Cardiac muscle cell (in vitro differentiated cells and primary cell): ENCODE measurements around the gene ELFN1. TPM values are rescaled to one million over a fixed set of nuclear protein-coding genes. Genes with fewer than 3 reads are reported as not detected.

Source experiments
- DNase-seq, 2 donors: peaks; one replicate each; pipeline versions ENCODE4 v3.0.0 to v3.0.0-alpha.2; 2010 to 2017; ENCODE audit warnings: low read depth in 1 of 2, low spot score in 1 of 2
- H3K27ac ChIP-seq: fragments of 200-600 bp; sonication (generic); 2 replicates; pipeline ENCODE4 v1.5.1; 2016
- H3K27me3 ChIP-seq: fragments of 200-600 bp; sonication (generic); 2 replicates; pipeline ENCODE4 v1.6.0; 2016; ENCODE audit warnings: control low read depth
- H3K36me3 ChIP-seq: fragments of 200-600 bp; sonication (generic); 2 replicates; pipeline ENCODE4 v1.5.1; 2016; ENCODE audit warnings: control low read depth
- H3K4me1 ChIP-seq: fragments of 200-600 bp; sonication (generic); 2 replicates; pipeline ENCODE4 v1.8.1; 2017; ENCODE audit warnings: low read depth, mild to moderate bottlenecking, mixed run types
- H3K4me3 ChIP-seq: fragments of 200-600 bp; sonication (generic); 2 replicates; pipeline ENCODE4 v1.5.1; 2016; ENCODE audit warnings: mild to moderate bottlenecking
- H3K9me3 ChIP-seq: fragments of 200-600 bp; sonication (generic); 2 replicates; pipeline ENCODE4 v1.5.1; 2017; ENCODE audit warnings: low read depth, mild to moderate bottlenecking, control low read depth
- polyA plus RNA-seq: library from polyadenylated mRNA; unstranded; fragments of >200 nt; fragmentation: Nextera tagmentation; extraction: Ambion mirVana; gene quantifications from 2 replicates; pipeline ENCODE4 v1.2.1, GENCODE V29; 2016
- total RNA-seq: library from RNA; depleted of rRNA; stranded (reverse); fragments of >200 nt; gene quantifications from 2 replicates; pipeline ENCODE4 v1.2.3, GENCODE V29; 2016
- TF ChIP-seq, protein P1 (sequence below): IDR thresholded peaks from 2 replicates; pipeline ENCODE4 v1.5.1; 2012; ENCODE audit warnings: low read depth, mild to moderate bottlenecking, low read length

ELFN1 gene
- total and polyA plus RNA-seq, 2 experiments from 2014 or later, result 8.9 to 51.6 TPM

DNA sequence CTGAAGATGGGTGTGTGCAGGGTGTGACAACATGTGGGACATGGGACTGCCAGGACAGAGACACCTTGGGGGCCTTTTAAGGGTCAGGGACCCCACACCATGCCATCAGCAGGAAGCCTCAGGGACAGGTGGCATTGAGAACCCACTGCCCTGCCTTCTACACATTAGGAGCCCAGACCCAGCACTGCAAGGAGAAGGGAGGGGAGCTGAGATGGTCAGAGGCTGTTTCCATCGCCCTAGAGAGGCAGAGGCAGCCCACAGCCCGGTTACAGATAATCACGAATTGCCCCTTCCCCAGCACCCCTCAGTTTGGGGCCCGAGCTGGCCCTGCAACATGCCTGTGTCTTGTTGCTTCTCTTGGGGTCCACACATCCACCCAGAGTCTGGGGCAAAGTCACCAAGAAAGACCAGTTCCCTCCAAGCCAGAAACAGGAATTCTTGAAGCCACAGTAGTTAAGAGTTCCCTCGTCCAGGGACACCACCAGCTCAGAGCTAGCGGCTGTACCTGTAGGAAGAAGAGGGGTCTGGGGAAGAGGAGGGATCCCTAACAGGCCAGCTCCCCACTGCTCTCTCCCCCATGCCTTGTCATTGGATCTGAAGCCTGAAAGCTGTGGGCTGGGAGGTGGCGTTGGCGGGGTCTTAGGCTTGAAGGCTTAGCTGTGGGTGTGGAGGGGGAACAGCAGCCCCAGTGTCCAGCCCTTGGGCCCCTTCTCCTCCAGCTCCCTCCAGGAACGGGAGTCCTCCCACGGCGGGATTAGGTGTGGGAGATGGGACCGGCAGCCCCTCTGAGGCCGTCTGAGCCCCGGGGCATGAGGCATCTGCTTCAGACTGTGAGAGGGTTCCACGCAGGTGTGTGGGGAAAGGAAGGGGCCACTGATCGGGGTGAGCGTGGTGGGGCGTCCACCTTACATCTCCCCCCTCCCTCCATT lies 44.8 kb upstream of the ELFN1 start:
- Histone ChIP-seq H3K27ac (no peak overlapping the region), H3K4me3 (no peak overlapping the region), H3K9me3 (no peaks in the 10 kb centered on the region), H3K27me3 (no peaks in the 10 kb centered on the region), H3K36me3 (no peaks in the 10 kb centered on the region), H3K4me1 (no peaks in the 10 kb centered on the region)
- TF ChIP-seq, protein P1, sequence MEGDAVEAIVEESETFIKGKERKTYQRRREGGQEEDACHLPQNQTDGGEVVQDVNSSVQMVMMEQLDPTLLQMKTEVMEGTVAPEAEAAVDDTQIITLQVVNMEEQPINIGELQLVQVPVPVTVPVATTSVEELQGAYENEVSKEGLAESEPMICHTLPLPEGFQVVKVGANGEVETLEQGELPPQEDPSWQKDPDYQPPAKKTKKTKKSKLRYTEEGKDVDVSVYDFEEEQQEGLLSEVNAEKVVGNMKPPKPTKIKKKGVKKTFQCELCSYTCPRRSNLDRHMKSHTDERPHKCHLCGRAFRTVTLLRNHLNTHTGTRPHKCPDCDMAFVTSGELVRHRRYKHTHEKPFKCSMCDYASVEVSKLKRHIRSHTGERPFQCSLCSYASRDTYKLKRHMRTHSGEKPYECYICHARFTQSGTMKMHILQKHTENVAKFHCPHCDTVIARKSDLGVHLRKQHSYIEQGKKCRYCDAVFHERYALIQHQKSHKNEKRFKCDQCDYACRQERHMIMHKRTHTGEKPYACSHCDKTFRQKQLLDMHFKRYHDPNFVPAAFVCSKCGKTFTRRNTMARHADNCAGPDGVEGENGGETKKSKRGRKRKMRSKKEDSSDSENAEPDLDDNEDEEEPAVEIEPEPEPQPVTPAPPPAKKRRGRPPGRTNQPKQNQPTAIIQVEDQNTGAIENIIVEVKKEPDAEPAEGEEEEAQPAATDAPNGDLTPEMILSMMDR, result no peak
- DNase-seq, result no peak

- H3K4me1 ChIP-seq, result no peaks in the 10 kb centered on the region
- no peaks in the 10 kb centered on the region for H3K27me3 ChIP-seq
- no peak overlapping the region for H3K27ac ChIP-seq
Measured at GRCh38 chr7:1626769-1627168, 43.3 kb upstream of the ELFN1 start.

DNA sequence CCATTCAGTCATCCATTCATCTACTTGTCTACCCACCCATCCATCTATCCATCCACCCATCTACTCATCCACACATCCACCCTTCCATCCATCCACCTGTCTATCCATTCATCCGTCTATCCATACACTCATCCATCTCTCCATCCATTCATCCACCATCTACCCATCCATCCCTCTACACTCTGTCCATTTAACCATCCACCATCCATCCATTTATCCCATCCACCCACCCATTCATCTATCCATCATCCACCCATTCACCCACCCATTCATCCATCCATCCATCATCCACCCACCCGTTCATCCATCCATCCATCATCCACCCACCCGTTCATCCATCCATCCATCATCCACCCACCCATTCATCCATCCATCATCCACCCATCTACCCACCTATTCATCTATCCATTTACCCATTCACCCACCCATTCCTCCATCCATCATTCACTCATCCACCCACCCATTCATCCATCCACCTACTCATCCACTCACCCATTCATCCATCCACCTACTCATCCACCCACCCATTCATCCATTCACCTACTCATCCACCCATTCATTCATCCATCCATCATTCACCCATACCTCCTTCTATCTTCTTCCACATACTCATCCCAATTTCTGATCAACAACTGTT lies 39.3 kb upstream of the ELFN1 start:
- TF ChIP-seq, protein P1, result no peak
- Histone ChIP-seq H3K27ac (no peak overlapping the region), H3K27me3 (no peaks in the 10 kb centered on the region), H3K4me1 (no peaks in the 10 kb centered on the region), H3K9me3 (no peaks in the 10 kb centered on the region), H3K4me3 (no peak overlapping the region), H3K36me3 (no peaks in the 10 kb centered on the region)
- no peak for DNase-seq

More at GRCh38 chr7:1626769-1627168, 43.3 kb upstream of the ELFN1 start:
- TF ChIP-seq, protein P1, result no peak
- no peak for DNase-seq
- Histone ChIP-seq H3K4me3 (no peak overlapping the region), H3K36me3 (no peaks in the 10 kb centered on the region), H3K9me3 (no peaks in the 10 kb centered on the region)

DNA sequence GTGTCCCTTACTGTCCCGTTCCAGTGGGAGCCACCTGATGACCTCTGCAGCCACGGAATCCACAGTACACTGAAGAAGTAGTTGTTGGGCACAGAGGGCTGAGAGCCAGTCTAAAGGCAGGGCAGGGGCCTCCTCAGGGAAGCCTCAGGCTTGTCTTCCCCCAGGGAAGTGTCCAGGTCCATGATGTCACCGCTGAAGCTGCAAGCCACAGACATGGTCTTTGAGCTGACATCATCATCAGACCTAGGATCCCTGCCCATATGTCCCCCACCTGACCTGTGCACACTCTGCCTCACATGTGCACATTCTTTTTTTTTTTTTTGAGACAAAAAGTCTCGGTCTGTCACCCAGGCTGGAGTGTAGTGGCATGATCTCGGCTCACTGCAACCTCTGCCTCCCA lies 38.4 kb upstream of the ELFN1 start:
- Histone ChIP-seq H3K9me3 (no peaks in the 10 kb centered on the region), H3K27me3 (no peaks in the 10 kb centered on the region), H3K36me3 (no peaks in the 10 kb centered on the region), H3K27ac (no peak overlapping the region), H3K4me1 (no peaks in the 10 kb centered on the region), H3K4me3 (no peak overlapping the region)
- TF ChIP-seq, protein P1, result no peak
- DNase-seq, result no peak

DNA sequence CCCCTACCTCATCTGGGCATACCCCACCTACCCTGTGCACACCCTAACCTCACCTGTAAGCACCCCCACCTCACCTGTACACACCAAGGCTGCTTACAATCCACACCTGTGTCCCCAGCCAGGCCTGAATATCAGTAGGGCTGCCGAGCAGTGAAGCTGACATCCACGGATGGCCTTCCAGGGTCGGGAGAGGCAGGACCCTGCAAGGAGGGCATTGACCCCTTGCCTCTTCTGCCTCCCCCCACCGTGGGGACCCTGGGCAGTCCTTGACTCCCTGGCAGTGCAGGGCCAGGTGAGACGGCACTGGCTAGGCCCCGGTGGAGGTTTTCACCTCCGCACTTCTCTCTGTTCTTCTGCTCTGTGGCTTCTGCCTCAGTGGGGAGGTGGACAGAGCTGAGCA lies 37.6 kb upstream of the ELFN1 start:
- Histone ChIP-seq H3K36me3 (no peaks in the 10 kb centered on the region), H3K4me1 (no peaks in the 10 kb centered on the region), H3K27ac (no peak overlapping the region), H3K4me3 (no peak overlapping the region), H3K9me3 (no peaks in the 10 kb centered on the region), H3K27me3 (no peaks in the 10 kb centered on the region)
- no peak for DNase-seq
- TF ChIP-seq, protein P1, result no peak
